A673 (cell line): ENCODE measurements around the gene RTL1.

Experiments
- EZH2 ChIP-seq: fragments of 200-600 bp; sonication (generic); IDR thresholded peaks from 2 replicates; pipeline ENCODE4 v1.6.1; 2017; ENCODE audit warnings: borderline replicate concordance, low read depth, mild to moderate bottlenecking, mixed read lengths, antibody characterized with exemption, low read length; ENCODE audit not compliant: poor library complexity, severe bottlenecking
- TF ChIP-seq, protein P1 (sequence below): fragments of 300-800, 200-600 bp; sonication (generic); conservative IDR thresholded peaks from 2 replicates; pipeline ENCODE4 v1.5.1; 2017; ENCODE audit warnings: low read depth, mild to moderate bottlenecking, antibody characterized with exemption, low read length, moderate library complexity, mixed read lengths

- TF ChIP-seq EZH2 = no peak
- TF ChIP-seq, protein P1, sequence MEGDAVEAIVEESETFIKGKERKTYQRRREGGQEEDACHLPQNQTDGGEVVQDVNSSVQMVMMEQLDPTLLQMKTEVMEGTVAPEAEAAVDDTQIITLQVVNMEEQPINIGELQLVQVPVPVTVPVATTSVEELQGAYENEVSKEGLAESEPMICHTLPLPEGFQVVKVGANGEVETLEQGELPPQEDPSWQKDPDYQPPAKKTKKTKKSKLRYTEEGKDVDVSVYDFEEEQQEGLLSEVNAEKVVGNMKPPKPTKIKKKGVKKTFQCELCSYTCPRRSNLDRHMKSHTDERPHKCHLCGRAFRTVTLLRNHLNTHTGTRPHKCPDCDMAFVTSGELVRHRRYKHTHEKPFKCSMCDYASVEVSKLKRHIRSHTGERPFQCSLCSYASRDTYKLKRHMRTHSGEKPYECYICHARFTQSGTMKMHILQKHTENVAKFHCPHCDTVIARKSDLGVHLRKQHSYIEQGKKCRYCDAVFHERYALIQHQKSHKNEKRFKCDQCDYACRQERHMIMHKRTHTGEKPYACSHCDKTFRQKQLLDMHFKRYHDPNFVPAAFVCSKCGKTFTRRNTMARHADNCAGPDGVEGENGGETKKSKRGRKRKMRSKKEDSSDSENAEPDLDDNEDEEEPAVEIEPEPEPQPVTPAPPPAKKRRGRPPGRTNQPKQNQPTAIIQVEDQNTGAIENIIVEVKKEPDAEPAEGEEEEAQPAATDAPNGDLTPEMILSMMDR = peak; percentile 59
Measured at GRCh38 chr14:100904307-100905087, 975 bp upstream of the RTL1 start.
